ENCODE results near the gene KCNH3.

KCNH3 gene

DNA sequence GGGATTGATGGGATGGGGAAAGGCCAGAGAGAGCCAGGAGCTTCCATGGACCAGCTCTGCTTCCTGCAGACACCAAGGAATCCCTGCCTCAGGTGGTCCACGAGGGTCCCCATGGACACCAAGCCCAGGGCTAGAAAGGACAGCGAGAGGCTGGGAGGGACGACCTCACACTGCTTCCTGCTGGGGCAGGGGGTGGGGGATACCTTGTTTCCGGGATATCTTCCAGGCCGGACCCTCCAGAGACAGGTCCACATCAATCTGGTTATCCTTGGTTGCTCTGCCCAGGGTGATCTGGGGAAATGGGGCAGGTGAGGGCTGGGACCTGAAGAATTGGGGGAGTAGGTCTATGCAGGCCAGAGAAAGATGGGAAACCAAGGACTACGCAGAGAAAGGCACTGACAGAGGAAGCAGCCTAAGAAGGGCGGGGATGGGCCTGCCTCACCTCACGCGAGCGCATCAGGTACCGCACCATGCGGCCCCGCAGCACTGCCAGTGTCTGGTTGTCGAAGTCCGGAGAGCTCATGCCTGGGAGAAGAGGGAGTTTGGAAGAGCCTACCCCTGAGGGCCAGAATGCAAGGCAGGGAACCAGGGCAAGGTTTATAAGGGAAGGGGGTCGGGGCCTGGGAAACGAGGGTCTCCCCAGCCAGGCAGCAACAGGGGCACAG is 20.3 kb downstream of the KCNH3 start:
- no peak for DNase-seq (ENCODE audit: low spot score)

DNA sequence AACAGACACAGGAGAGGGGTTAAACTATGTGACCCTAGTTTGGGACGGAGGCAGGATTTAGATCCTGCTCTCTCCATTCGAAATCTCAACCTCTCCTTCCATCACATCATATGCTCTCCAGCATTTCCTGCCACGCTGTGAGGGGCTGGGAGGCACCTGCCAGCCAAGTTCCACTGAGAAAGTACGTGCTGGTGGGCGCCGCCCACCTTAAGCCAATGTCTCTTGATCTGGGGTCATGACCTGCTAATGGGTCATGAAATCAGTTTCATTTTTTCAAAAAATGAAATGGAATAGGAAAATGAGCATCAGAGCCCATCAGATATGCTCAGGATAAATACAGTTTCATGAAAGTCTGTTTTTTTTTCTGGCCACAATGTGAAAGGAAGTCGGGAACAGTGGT is 21.9 kb downstream of the KCNH3 start:
- DNase-seq (ENCODE audit: low spot score) = no peak

DNA sequence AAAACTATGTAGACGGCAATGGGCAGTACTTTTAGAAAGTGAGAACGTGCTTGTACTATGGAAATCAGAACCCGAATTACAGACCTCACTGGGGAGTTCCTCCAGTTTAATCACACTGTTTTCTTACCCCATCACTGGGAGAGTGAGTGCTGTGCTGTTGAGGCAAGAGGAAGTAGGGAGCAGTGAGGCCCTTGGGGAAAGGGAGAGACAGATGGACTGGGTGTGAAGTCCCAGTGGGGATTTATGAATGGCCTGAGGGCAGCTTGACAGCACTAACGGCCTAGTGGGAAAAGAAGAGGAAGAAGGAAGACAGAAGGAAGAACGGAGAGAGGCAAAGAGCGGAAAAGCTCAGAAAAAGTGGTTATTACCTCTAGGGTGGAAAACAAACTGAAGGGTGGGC is 23.4 kb downstream of the KCNH3 start:
- DNase-seq (ENCODE audit: low spot score) = no peak

DNA sequence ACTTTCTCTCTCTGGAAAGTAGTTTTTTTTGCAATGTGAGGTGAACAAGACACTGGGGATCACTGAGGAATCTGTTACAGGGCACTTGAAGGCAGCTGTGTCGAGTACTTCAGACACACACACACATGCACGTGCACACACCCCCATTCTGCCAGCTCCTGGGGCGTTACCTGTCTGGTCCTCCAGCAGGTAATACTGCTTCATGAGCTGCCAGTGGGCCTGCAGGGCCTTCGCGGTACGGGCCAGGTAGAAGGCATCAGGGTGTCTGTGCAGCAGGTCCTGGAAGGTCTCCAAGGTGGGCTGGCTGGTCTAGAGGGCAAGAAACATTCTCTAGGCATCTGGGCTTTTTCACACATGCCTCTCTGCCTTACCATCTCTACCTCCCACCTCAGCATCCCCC is 24.0 kb downstream of the KCNH3 start:
- DNase-seq (ENCODE audit: low spot score) = no peak

GRCh38 chr12:49563951-49564685 is 25.3 kb downstream of the KCNH3 start:
- DNase-seq (ENCODE audit: low spot score) = no peak

DNA sequence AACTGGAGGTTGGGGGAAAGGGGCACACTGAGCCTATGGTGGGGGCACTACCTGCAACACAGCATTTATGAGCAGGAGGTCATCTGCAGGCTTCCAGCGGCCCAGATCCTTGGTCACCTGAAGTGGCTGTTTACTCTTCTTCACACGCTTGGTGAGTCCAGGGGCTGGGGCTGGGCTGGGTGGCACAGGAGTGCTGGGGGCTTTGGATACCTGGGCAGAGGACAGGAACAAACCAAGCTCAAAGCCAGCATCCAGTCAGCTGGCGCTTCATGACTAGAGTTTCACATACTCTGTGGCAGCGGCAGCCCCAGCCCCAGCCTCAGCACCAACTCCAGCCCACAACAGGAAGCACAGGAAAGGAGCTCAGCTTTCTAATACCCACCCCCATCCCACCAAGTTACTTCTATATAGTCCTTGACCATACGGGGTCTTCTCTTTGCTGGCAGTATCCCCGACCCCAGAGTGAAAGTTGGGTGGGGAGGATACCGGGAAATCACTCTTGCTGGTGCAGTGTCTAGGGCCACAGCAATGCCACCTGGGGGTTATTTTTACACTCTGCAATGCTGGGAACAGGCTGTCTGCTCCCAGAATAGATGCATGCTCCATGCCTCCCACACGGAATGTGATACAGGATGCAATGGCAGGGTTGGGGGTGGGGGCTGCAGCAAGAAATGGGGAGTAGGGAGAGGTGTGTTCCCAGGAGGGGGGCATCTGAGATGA is 26.0 kb downstream of the KCNH3 start:
- no peak for DNase-seq (ENCODE audit: low spot score)

DNA sequence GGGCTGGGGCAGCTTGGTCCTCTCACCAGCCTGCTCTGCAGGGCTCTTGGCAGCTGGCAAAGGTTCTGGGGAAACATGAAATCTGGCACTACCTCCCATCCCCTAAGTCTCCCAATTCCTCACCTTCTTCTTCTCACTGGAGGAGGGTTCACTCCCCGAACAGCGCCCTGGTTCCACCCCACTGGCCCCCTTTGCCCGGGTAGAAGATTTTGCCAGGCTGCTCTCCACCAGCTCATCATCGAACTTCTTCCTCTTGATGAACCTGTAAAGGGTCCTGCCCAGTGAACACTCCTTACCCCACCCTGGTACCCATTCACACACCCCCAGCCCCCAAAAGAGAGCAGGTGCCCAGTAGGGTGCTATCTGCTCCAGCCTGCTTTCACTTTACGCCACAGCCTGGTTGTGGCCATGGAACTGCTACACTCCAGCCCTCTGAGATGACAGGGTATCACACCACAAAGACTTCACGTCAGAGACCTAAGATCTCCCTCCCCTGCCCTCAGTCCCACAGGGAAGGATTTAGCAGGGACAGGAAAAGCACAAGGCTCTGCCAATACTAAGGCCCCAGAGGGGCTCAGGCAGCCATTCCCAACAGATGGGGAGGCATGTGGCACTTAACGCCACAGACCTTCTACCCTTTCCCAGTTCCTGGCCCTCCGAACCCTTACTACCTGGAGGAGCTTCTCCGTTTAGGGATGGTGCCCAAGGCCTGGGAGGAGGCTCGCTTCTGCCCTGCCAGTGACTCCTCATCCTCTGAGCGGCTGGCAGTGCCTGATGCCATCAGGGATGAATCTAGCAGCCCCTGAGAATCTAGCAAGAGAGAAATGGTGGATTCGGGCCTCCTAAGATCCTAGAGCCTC is 26.8 kb downstream of the KCNH3 start:
- no peak for DNase-seq (ENCODE audit: low spot score)

- DNase-seq (ENCODE audit: low spot score) = no peak
Observed at GRCh38 chr12:49566361-49566760, 27.5 kb downstream of the KCNH3 start.

DNA sequence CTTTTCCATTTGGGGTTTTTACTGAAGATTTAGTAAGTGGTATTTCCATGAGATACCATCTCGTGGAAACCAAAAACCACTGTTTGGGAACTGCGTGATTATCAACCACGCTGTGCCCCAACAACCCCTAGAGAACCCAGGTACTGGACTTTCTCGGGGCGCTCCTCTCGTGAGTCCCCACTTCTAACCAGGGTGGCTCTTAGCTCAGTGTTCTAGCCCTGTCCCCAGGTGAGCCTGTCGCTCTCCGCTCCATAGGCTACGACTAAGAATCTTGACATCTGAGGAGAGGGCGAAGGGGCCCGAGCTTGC is 28.4 kb downstream of the KCNH3 start:
- DNase-seq (ENCODE audit: low spot score) = no peak

- DNase-seq (ENCODE audit: low spot score) = peak; percentile 97
Observed at GRCh38 chr12:49567611-49568441, 29.0 kb downstream of the KCNH3 start, which contains the start of gene MCRS1. MCRS1 (minus strand) TSS chr12:49568142; CDS start chr12:49566731, 1,411 bp downstream.

DNA sequence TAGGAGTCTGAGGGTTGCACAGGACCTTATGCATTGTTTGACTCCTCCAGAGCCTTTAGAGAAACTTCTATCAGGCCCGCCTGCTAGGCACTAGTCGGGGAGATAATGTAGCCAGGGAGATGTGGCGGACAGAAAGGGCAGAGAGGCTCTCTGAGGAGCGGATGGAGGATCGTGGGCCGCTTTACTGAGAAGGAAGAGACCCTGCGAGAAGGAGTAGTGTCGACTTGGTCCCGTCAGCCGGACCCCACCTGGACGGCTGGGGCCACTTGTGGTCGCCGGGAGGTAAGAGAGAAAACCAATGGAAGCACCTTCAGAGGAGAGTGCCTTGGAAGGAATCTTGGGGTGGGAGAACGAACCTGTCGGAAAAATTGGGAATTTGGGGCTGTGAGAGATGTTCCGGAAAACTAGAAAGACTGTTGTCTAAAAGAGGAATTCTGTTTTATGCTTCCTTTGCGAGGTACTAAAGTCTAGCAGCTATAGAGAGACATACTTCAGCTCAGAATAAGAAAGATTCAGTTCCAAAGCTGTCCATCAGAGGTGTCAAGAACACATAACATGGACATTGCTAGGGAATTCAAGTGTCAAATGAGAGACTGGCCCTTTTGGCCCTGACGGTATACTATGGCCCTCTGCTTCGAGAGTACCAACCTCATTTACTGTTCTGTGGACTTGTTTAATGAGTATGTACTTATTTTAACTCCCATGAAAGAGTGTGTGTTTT is 29.8 kb downstream of the KCNH3 start:
- DNase-seq (ENCODE audit: low spot score) = peak; percentile 61

- no peak for DNase-seq (ENCODE audit: low spot score)
Observed at GRCh38 chr12:49577589-49578315, 38.9 kb downstream of the KCNH3 start.

DNA sequence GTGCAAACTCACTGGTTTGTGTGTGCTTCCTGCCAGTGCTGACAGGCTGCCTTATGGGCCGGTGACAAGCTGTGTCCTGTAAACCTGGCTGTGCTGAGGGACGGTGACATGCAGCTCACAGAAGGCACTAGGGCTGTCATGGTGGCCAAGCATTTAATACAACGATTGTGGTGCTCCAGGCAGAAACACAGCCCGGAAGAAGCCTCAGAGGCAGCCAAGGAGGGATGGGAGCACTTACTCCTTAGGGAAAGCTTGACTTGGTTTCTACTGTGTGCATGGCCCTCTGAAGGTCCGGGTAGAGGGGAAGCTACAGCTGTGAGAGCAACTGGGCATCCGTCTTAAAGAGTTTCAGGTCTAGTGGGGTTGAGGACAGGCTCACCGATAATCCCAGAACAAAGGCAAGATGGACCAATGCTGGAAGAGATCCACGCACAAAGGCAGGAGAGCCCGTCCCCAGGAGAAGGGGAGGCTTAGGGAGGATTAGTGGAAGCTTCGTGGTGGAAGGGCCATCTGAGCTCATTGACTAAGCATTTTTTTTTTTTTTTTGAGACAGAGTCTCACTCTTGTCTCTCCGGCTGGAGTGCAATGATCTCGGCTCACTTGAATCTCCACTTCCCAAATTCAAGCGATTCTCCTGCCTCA is 39.8 kb downstream of the KCNH3 start:
- DNase-seq (ENCODE audit: low spot score) = no peak

- peak; percentile 71 for DNase-seq (ENCODE audit: low spot score)
Observed at GRCh38 chr12:49580572-49581535, 42.0 kb downstream of the KCNH3 start.

- no peak for DNase-seq (ENCODE audit: low spot score)
Observed at GRCh38 chr12:49582201-49582600, 43.4 kb downstream of the KCNH3 start.

DNA sequence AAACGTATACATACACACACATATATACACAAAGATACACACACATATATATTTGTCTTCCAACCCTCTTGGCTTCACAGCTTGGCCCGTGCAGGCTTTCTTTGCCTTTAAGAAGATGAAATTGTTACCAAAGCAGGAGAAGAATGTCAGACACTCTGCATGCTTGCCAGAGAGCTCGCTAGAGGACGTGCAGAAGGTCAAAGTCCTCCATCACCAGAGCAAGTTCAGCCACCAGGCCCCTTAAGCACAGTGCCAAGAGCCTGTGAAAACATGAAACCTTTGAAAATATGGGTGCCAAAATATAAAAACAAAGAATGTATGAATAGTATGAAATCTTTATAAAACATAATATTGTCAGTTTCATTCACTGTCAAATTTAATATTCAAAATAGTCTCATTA is 44.0 kb downstream of the KCNH3 start:
- no peak for DNase-seq (ENCODE audit: low spot score)

DNA sequence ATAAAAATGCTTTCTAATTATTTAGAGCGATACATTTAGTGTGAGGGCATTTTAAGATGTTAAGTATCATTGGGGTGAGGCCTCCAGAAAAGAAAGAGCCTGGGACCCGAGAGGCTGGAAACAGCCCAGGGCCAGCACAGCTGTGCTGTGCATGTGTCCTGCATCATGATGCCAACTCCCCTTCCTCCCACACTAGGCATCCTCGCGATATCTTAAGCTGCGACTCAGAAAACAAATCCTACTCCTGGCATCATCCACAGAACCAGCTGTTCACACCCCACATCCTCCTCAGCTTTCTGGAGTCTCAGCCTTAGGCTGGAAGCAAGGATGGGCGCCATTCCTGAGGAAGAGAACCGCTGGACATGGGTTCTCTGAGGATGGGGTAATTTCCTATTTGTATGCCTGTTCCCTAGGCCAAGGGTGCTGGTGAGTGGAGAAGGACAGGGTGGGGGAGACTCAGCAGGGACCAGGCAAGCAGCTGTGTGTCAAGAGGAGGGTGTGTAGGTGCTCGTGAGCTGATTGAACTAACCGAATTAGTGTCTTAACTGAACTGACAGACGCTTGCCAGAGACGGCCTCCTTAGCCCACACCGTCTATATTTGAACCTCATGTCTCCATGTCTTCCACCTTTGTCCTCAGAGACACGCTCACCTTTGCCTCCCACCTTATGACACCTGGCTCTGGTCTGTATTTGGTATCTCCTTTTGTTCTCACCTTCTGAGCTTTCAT is 44.7 kb downstream of the KCNH3 start:
- DNase-seq (ENCODE audit: low spot score) = no peak

GRCh38 chr12:49584591-49584990 is 45.8 kb downstream of the KCNH3 start:
- DNase-seq (ENCODE audit: low spot score) = no peak

All from NAMALWA (cell line).